GM12872 (cell line): ENCODE measurements around the gene MYL12B.

ENCODE experiments used
- TF ChIP-seq, protein P1 (sequence below): IDR thresholded peaks from 3 replicates; pipeline ENCODE4 v1.5.1; 2011; ENCODE audit warnings: low read depth, mild to moderate bottlenecking, low read length, moderate library complexity; ENCODE audit not compliant: insufficient read depth

The MYL12B gene

DNA sequence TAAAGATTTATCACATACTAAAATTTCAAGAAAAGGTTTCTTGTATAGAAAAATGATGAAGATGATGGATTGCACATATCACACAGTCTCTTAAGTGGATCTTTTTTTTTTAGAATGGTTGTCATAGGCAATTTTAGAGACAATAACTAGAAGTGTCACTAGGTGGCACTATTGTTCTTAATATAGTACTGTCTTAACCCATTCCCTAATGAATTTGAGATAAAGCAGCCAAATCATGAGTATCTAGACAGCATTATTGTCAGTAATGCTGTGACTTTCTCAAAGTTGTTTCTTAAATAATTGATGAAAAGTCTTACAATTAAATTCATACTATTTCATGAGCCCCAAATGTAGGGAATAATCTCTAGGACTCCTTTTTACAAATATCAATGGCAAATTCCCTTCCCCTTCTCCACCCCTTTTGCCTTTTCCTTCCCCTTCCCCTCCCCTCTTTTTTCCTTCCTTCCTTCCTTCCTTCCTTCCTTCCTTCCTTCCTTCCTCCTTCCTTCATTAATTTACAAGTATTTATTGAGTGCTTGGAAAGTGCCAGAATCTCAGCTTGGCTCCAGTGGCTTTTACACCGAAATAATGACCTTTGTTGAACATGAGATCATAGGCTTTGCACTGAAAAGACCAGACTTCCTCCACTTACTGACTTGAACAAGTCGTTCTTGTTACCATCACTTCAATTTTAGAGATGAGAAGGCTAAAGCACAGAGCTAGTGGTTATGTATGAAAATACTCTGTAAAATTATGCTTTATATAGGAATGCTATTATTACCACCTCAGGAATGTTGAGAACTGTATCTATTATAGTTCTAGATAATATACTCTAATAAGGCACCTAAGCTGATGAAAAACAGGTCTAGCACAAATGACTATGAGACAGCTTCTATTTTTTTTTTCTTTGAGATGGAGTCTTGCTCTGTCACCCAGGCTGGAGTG is 19.8 kb downstream of the MYL12B start:
- TF ChIP-seq, protein P1, sequence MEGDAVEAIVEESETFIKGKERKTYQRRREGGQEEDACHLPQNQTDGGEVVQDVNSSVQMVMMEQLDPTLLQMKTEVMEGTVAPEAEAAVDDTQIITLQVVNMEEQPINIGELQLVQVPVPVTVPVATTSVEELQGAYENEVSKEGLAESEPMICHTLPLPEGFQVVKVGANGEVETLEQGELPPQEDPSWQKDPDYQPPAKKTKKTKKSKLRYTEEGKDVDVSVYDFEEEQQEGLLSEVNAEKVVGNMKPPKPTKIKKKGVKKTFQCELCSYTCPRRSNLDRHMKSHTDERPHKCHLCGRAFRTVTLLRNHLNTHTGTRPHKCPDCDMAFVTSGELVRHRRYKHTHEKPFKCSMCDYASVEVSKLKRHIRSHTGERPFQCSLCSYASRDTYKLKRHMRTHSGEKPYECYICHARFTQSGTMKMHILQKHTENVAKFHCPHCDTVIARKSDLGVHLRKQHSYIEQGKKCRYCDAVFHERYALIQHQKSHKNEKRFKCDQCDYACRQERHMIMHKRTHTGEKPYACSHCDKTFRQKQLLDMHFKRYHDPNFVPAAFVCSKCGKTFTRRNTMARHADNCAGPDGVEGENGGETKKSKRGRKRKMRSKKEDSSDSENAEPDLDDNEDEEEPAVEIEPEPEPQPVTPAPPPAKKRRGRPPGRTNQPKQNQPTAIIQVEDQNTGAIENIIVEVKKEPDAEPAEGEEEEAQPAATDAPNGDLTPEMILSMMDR: peak; percentile 47; the same call in 1 of the 3 replicates

DNA sequence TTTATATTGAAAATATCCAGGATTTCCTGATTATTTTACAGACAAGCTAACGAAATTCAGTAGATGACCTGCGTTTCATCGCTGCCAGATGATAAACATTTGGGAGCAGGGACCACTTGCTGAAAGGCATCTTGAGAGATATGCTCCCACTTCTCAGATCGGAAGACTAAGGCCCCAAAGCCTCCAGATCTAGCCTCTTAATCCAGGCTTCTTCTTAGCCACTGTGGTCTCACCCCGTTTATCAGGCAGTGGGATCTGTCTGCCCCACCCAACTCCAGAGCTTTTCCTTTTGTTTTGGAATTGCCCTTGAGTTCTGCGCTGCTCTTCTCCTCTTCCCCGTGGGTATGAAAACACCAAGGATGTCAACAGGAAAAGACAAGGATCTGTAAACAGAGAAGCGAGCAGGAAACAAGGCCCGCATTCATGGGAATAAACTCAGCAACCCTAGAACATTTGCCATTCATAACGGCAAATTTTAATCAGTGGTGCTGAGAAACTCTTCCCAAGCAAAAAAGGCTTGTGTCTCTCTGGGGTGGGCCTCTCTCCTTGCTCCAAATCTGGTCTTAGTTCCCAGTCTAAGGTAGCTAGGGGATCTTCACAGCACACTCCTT is 21.4 kb downstream of the MYL12B start:
- TF ChIP-seq, protein P1: no peak

DNA sequence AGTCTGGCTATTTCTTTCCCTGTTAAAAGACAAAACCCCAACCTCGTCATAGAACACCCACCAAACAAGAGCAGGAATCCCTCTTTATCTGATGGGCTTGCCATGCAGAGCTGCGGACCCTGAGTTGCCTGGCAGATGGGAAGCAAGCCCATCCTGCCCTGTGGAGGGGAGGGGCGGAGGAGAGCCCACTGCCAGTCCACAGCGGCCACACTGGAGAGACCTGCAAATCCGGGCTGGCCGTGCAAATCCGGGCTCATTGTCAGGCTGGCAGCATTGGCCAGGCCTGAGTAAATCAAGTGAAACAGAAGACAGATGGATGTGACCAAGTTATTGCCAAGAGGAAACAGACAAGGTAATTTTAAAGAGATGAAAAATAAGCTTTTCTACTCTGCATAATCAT is 22.0 kb downstream of the MYL12B start:
- TF ChIP-seq, protein P1: no peak

DNA sequence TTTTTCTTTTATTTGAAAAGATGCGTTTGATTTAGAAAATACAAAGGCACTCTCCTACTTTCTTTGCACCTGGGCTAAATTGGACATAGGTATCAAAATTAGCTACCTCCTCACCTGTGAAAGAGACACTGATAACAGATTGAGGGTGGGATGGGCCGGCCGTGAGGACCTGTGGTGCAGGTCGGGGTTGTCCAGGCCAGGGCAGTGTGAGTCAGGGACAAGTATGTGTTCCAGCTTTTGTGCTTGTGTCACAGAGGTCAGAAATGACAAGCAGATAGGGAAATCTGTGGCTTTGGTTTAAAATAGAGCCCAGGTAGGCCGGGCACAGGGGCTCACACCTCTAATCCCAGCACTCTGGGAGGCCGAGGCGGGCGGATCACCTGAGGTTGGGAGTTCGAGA is 22.6 kb downstream of the MYL12B start:
- TF ChIP-seq, protein P1: no peak

DNA sequence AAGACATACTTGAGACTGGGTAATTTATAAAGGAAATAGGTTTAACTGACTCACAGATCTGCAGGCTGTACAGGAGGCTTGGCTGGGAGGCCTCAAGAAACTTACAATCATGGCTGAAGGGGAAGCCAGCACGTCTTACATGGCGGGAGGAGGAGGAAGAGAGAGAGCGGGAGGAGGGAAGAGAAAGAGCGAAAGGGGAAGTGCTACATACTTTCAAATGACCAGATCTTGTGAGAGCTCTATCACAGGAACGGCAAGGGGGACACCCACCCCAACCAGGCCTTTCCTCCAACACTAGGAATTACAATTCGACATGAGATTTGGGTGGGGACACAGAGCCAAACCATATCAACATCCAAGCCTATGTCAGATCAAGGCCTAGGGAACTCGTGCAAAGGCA is 24.2 kb downstream of the MYL12B start:
- TF ChIP-seq, protein P1: no peak

DNA sequence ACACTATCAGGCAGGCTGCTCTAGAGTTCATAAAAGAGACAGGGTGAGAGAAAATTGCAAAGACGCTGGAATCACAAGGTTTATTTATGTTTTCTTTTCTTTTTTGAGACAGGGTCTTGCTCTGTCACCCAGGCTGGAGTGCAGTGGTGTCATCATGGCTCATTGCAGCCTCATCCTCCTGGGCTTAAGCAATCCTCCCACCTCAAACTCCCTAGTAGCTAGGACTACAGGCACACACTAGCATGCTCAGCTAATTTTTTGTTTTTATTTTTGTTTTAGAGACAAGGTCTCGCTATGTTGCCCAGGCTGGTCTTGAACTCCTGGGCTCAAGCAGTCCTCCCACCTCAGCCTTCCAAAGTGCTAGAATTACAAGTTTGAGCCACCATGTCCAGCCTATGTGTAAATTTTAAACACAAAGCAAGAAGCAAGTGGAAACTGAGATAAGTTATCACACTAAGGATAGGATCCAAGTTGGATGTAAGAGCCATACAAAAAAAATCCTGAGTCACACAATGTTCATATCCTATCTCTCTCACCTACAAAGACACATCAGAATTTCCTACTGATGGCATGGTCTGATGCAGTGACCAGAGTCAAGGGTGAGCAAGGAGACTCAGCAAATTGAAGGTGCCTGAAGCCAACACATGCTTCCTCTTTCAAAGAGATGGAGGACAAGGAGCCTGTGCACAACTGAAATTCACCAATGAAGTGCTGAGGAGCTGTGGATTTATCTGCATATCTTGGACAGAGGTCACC is 31.4 kb downstream of the MYL12B start:
- TF ChIP-seq, protein P1: no peak

DNA sequence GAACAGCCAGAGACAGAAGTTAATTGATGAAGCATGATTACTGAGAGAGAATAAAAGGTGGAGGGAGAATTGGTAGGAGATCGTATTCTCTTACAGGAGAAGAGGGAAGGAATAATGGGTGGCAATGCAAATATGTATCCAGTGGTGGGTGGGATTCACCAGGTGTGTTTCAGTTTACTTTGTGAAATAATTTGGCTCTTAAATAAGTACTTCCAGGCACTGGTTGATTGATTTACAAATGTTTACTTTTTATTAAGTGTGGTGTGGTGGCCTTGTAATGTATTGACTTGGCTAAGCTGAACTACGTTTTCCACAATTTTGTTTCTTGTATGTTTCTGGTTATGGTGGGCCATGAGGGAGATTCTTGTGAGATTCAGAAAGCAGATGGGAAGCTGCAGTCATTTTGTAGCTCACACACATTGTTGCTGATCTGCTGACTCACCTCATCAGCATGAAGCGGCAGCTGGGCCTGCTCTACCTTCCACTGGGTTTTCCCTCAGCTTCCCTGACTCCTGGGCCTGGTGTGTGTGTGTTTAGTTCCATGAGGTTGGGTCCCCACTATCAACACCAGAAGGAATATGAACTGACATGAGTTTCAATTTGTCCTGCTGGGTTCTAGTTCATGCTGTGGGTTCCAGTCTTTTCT is 32.6 kb downstream of the MYL12B start:
- TF ChIP-seq, protein P1: no peak
